Glutamatergic neuron (in vitro differentiated cells): Measurements from ENCODE around the gene BAHCC1. TPM values are rescaled to one million over a fixed set of nuclear protein-coding genes. Genes with fewer than 3 reads are reported as not detected.

Experiments used
- DNase-seq: peaks from one replicate; pipeline ENCODE4 v3.0.0; 2022
- H3K27ac Mint-ChIP-seq: one replicate; pipeline ENCODE4 v1.8.0; 2020; ENCODE audit warnings: mild to moderate bottlenecking, mixed read lengths, inconsistent platforms; ENCODE audit not compliant: unreplicated experiment
- H3K27me3 Mint-ChIP-seq: one replicate; pipeline ENCODE4 v1.8.0; 2020; ENCODE audit warnings: mild to moderate bottlenecking, moderate library complexity, mixed read lengths, inconsistent platforms; ENCODE audit not compliant: unreplicated experiment
- H3K36me3 Mint-ChIP-seq: one replicate; pipeline ENCODE4 v1.8.0; 2020; ENCODE audit warnings: mild to moderate bottlenecking, mixed read lengths, inconsistent platforms; ENCODE audit not compliant: unreplicated experiment
- H3K4me1 Mint-ChIP-seq: one replicate; pipeline ENCODE4 v1.8.0; 2020; ENCODE audit warnings: mild to moderate bottlenecking, low read depth, mixed read lengths, inconsistent platforms; ENCODE audit not compliant: unreplicated experiment
- H3K4me3 Mint-ChIP-seq: one replicate; pipeline ENCODE4 v1.8.0; 2020; ENCODE audit warnings: mild to moderate bottlenecking, mixed read lengths, inconsistent platforms; ENCODE audit not compliant: unreplicated experiment
- H3K9me3 Mint-ChIP-seq: one replicate; pipeline ENCODE4 v1.8.0; 2020; ENCODE audit warnings: mild to moderate bottlenecking, moderate library complexity, mixed read lengths, inconsistent platforms; ENCODE audit not compliant: unreplicated experiment
- total RNA-seq: library from RNA; stranded (reverse); fragmentation: NEBNext Ultra II Directional; extraction: Animal tissue kit (Norgen Biotek cat#: 25700); gene quantifications from one replicate; pipeline ENCODE4 v1.2.1, GENCODE V29; 2021; ENCODE audit not compliant: unreplicated experiment
- TF ChIP-seq, protein P1 (sequence below): fragments of 200-600 bp; sonication (generic); IDR thresholded peaks from one replicate; pipeline ENCODE4 v1.5.0; 2021; ENCODE audit not compliant: partially characterized antibody, unreplicated experiment

BAHCC1 gene
- total RNA-seq, 1 donor from 2014 or later, result 111 TPM

DNA sequence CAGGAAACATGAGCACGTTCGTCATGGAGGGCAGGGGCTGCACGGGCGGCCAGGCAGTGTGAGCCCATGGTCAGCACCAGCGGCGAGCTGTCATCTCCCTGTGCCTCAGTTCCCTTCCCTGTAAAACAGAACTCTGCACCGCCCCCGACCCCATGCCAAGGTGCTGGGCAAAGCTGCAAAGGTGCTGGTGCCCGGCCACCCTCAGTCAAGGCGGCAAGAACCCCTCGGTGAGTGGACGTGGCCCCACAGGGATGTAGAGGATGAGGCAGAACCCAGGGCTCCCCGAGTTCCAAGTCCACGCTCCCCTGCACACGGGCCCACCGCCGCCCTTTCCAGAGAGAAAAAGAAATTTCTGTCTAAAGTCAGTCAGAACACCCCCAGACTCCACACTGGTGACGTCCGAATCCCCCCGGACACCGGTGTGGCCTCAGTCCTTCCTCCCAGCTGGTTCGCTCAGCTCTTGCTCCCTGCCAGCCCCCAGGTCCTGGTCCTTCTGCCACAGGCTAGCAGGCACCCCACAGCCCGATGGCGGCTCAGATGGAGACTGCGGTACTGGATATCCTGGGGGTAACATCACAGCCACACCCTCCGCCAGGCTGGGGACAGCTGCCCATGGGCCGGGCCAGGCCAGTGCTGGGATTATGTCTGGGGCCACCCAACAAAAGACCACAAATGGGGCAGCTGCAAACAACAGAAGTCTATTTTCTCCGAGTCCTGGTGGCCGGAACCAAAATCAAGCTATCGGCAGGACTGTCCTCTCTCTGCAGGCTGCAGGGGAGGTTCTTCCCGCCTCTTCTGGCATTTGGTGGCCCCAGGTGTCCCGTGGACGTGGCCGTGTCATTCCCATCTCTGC lies 14.4 kb upstream of the BAHCC1 start:
- H3K27ac Mint-ChIP-seq, result no peak overlapping the region
- TF ChIP-seq, protein P1, sequence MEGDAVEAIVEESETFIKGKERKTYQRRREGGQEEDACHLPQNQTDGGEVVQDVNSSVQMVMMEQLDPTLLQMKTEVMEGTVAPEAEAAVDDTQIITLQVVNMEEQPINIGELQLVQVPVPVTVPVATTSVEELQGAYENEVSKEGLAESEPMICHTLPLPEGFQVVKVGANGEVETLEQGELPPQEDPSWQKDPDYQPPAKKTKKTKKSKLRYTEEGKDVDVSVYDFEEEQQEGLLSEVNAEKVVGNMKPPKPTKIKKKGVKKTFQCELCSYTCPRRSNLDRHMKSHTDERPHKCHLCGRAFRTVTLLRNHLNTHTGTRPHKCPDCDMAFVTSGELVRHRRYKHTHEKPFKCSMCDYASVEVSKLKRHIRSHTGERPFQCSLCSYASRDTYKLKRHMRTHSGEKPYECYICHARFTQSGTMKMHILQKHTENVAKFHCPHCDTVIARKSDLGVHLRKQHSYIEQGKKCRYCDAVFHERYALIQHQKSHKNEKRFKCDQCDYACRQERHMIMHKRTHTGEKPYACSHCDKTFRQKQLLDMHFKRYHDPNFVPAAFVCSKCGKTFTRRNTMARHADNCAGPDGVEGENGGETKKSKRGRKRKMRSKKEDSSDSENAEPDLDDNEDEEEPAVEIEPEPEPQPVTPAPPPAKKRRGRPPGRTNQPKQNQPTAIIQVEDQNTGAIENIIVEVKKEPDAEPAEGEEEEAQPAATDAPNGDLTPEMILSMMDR, result no peak
- peaks cover 10% of the 10 kb centered on the region for H3K27me3 Mint-ChIP-seq
- H3K4me3 Mint-ChIP-seq, result no peak overlapping the region
- no peak for DNase-seq
- peaks cover 8% of the 10 kb centered on the region for H3K9me3 Mint-ChIP-seq
- H3K4me1 Mint-ChIP-seq, result peaks cover 11% of the 10 kb centered on the region
- no peaks in the 10 kb centered on the region for H3K36me3 Mint-ChIP-seq

DNA sequence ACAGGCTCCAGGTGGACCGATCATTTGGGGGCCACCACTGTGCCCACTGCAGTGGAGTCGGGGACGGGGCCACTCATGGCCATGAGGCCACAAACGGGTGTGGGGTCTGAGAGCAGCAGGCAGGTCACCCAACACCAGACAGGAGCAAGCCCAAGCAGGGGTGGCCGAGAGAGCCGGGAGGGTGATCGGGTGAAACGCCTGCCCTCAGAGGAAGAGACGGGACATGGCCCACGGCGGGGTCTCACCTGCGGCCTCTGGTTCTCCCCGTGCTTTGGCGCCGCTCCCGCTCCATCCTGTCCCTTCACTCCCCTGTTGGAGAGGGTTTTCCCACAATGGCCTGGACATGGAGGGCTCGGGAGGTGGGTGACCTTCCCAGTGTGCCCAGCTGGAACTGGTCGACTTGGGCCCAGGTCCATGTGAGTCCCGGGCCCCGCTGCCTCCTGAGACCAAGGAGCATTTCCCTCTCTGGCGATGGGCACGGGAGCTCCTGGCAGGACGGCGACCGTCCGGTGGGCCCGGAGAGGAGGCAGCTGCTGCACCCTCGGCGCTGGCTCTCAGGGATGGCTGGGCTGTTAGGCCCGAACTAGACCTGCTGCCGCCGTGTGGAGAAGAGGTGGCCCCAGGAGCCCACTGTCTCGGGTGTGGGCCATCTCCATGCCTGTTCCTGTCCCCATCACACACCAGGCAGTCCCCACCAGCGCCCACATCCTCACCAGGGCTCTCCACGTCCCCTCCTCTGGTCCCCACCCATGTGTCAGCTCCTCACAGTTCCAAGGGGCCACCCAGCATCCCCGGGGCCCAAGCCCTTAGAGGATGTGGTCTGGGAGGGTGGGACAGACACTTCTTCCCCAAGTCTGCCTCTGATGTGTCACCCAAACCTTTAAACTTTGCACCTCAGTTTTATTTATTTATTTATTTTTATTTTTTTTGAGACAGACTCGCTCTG lies 13.4 kb upstream of the BAHCC1 start:
- H3K4me3 Mint-ChIP-seq, result no peak overlapping the region
- TF ChIP-seq, protein P1, result no peak
- no peak for DNase-seq
- no peak overlapping the region for H3K27ac Mint-ChIP-seq
- peaks cover 10% of the 10 kb centered on the region for H3K27me3 Mint-ChIP-seq
- H3K4me1 Mint-ChIP-seq, result peaks cover 12% of the 10 kb centered on the region
- H3K36me3 Mint-ChIP-seq, result no peaks in the 10 kb centered on the region
- H3K9me3 Mint-ChIP-seq, result peaks cover 6% of the 10 kb centered on the region

DNA sequence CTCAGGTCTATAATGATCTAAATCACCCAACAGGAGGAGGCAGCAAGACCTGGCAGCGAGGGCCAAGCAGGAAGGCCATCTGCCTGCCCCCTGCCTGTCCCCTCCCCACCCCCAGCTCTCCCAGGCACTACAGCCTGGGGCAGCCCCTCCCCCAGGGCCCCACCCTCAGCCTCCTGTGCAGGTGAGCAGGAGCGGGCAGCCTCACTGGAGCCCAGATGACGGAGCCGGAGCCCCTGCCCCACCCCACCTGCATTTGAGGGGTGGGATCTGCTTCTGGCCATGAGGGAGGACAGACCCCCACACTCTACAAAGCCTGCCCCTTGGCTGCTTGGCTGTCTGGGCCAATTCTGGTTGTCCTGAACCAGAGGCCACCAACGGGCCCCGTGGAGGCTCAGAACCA lies 12.4 kb upstream of the BAHCC1 start:
- peaks cover 10% of the 10 kb centered on the region for H3K27me3 Mint-ChIP-seq
- no peak for DNase-seq
- H3K4me1 Mint-ChIP-seq, result peaks cover 13% of the 10 kb centered on the region
- H3K4me3 Mint-ChIP-seq, result no peak overlapping the region
- H3K27ac Mint-ChIP-seq, result no peak overlapping the region
- peaks cover 6% of the 10 kb centered on the region for H3K9me3 Mint-ChIP-seq
- no peaks in the 10 kb centered on the region for H3K36me3 Mint-ChIP-seq
- TF ChIP-seq, protein P1, result no peak

DNA sequence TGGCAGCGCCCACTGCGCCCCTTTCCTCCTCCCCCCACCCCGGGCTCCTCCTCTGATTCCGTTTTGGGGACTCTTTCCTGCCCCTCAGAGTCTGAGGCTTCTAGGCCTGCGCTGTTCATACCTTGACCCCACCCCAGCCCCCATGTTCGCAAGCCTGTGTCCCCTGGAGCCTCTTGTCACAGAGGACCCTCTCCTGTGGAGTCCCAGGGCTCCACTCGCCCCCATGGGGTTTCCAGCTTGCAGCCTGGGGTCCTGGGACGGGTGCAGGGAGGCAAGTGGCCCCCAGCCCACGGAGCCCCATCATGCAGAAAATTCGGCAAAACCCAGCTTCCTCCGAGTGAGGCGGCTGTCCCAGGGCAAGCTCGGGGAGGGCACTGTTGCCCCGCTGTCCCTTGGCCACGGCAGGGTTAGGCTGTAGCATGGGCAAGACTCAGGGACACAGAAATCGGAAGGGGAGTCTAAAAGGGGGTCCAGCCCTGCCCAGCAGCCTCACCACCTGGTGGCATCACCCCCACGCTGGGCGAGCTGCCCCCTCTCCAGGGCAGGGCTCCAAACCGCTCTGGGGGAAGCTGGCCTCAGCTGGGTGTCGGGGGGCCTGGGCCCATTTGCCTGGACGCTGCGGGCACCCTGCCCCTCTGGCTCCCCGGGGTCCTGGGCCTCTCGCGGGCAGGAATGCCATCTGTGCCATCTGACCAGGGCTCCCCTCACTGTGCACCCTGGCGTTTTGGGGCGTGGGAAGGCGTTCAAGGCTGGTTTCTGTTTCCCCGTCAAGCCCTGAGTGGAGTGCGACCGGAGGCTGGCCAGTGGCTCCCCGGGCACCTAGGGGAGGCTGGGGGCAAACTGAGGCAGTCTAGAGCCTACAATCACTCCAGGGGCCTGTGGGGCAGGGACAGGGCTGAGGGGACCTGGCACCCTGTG lies 11.5 kb upstream of the BAHCC1 start:
- TF ChIP-seq, protein P1, result no peak

More for the DNA sequence above, 11.5 kb upstream of the BAHCC1 start:
- peaks cover 16% of the 10 kb centered on the region for H3K4me1 Mint-ChIP-seq
- H3K4me3 Mint-ChIP-seq, result no peak overlapping the region
- H3K27ac Mint-ChIP-seq, result no peak overlapping the region
- H3K36me3 Mint-ChIP-seq, result no peaks in the 10 kb centered on the region
- no peak for DNase-seq
- peaks cover 13% of the 10 kb centered on the region for H3K27me3 Mint-ChIP-seq
- peaks cover 9% of the 10 kb centered on the region for H3K9me3 Mint-ChIP-seq
